Thoracic aorta (tissue), 2 donors: ENCODE data around the gene MGLL. TPM values are rescaled to one million over a fixed set of nuclear protein-coding genes. Genes with fewer than 3 reads are reported as not detected.

Experiments used
- ATAC-seq: fragments of 150-250 bp; one replicate; pipeline ENCODE4 v1.8.0; 2017; ENCODE audit warnings: low read depth; ENCODE audit not compliant: insufficient number of reproducible peaks, low FRiP score
- DNase-seq: peaks from one replicate; pipeline ENCODE4 v3.0.0-alpha.2; 2020; ENCODE audit warnings: low spot score
- H3K27ac ChIP-seq, 2 donors: fragments of 200-600 bp; sonication (generic); 1 replicate in 1 of 2; 2 replicates in 1 of 2; pipeline ENCODE4 v1.5.1; 2016; ENCODE audit warnings: mild to moderate bottlenecking in 2 of 2, moderate library complexity in 2 of 2
- H3K27me3 ChIP-seq: fragments of 200-600 bp; sonication (generic); replicated peaks from 2 replicates; pipeline ENCODE4 v1.6.0; 2016; ENCODE audit warnings: mild to moderate bottlenecking; ENCODE audit not compliant: insufficient read depth
- H3K36me3 ChIP-seq: fragments of 200-600 bp; sonication (generic); one replicate; pipeline ENCODE4 v1.5.1; 2016
- H3K4me1 ChIP-seq, 2 donors: fragments of 200-600 bp; sonication (generic); 1 replicate in 1 of 2; 2 replicates in 1 of 2; pipeline versions ENCODE4 v1.5.1 to v1.6.0; 2016; ENCODE audit warnings: low read depth in 2 of 2, mild to moderate bottlenecking in 1 of 2; ENCODE audit not compliant: control insufficient read depth in 1 of 2
- H3K4me3 ChIP-seq: fragments of 200-600 bp; sonication (generic); 2 replicates; pipeline ENCODE4 v1.5.1; 2016; ENCODE audit warnings: mild to moderate bottlenecking
- H3K9me3 ChIP-seq: fragments of 200-600 bp; sonication (generic); 2 replicates; pipeline ENCODE4 v1.5.1; 2016
- total RNA-seq, 2 donors: library from RNA; depleted of rRNA; stranded (reverse); fragments of >200 nt; gene quantifications; one replicate each; pipeline versions ENCODE4 v1.1.0 to v1.2.3, GENCODE V29; 2016
- TF ChIP-seq, protein P1 (sequence below): fragments of 200-600 bp; sonication (generic); IDR thresholded peaks from one replicate; pipeline ENCODE4 v1.5.1; 2019; ENCODE audit warnings: antibody characterized with exemption

Gene MGLL
- total RNA-seq, 2 donors from 2014 or later: 57.6 to 71.8 TPM

DNA sequence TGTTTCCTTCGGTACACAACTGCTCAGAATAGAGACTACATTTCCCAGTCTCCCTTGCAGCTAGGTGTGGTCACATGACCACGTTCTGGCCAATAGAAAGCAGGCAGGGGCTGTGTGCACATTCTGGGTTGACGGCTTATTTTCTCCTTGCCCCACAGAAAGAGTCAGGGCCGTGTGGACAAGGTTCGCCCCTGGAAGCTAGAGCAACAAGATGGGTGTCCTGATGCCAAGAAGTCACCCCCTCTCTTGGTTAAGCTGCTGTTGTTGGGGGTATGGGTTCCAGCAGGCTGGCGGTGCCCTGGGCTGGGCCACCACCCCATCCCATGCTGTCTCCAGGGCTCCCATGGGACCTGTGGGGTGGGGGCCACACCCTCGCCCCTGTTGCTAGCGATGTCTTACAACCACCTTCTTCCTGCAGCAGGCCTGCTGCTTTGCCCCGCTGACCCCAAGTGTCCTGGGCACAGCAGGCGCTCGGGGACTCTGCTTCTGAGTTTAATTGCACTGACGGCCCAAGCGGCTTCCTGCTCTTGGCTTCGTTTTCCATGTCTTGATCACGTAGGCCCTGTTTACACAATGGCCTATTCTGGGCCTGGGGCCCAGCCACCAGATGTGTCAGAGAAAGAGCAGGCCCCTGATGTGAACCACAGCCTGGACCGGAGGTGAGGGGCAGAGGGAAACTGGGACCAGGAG lies 124.6 kb downstream of the MGLL start:
- Histone ChIP-seq H3K27ac (peak overlapping the region; percentile 90 to 94), H3K9me3 (no peaks in the 10 kb centered on the region), H3K36me3 (no peaks in the 10 kb centered on the region), H3K4me3 (peak overlapping the region; percentile 51), H3K4me1 (peaks cover 33 to 63% of the 10 kb centered on the region in 2 donors), H3K27me3 (no peaks in the 10 kb centered on the region)
- TF ChIP-seq, protein P1, sequence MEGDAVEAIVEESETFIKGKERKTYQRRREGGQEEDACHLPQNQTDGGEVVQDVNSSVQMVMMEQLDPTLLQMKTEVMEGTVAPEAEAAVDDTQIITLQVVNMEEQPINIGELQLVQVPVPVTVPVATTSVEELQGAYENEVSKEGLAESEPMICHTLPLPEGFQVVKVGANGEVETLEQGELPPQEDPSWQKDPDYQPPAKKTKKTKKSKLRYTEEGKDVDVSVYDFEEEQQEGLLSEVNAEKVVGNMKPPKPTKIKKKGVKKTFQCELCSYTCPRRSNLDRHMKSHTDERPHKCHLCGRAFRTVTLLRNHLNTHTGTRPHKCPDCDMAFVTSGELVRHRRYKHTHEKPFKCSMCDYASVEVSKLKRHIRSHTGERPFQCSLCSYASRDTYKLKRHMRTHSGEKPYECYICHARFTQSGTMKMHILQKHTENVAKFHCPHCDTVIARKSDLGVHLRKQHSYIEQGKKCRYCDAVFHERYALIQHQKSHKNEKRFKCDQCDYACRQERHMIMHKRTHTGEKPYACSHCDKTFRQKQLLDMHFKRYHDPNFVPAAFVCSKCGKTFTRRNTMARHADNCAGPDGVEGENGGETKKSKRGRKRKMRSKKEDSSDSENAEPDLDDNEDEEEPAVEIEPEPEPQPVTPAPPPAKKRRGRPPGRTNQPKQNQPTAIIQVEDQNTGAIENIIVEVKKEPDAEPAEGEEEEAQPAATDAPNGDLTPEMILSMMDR: no peak
- ATAC-seq (peak; percentile 62), DNase-seq (peak; percentile 70)

DNA sequence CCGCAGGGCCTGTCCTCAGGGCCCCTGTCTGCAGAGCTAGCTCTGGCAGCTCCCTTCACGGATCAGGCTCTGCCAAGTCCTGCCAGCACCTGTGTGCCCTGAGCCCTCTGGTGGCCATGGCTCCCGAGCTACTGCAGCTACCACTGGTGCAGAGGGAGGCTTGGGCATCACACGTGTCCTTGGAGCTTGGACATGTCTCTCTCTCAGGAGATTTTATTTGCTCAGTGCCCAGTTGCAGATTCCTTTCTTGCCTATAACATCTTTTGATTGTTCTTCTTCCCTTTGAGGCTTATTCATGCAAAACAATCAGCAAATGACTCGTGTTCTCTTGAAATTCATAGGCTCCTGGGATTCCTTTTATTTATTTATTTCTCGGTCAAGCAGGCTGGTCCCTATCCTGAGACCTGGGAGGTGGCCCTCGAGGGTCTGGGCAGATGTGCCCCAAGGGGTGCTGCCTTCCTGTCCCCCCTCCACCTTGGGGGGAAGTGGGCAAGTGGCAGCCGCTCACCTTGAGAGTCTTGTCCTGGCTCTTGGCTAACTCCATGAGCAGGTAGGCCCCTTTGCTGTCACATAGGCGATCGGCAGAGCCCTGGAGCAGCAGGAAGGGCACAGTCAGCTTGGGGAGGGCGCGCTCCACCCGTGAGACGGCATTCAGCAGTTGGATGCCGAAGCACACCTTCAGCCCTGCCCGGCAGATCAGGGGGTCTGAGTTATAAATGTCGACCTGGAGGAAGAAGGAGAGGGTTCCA lies 127.7 kb downstream of the MGLL start:
- no peaks in the 10 kb centered on the region for H3K9me3 ChIP-seq
- H3K36me3 ChIP-seq: no peaks in the 10 kb centered on the region
- no peaks in the 10 kb centered on the region for H3K27me3 ChIP-seq
- ATAC-seq (no peak), DNase-seq (no peak)
- H3K27ac ChIP-seq: no peak overlapping the region
- H3K4me1 ChIP-seq: peaks cover 33 to 56% of the 10 kb centered on the region in 2 donors
- H3K4me3 ChIP-seq: no peak overlapping the region
- TF ChIP-seq, protein P1: peak; percentile 41

DNA sequence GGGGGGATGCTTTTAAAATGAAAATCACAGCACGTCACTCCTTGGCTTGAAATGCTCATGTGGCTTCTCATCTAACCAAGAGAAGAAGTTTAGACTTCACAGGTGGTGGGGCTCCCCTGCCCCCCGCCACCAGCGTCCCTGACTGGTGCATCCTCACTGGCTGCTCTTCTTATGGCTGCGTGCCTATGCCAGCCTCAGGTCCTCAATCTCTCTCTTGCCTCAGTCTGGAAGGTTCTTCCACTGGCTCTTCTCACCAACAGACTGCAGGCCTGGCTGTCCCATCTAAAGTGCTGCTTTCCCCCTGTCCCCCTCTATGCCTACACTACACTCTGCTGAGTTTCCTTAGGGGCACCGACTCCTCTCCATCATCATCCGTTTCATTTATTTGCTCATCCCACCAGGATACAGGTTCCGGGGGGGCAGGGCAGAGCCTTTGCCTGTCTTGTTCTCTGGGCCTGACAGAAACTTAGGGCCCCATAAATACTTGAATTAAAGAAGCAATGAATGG lies 128.9 kb downstream of the MGLL start:
- no peak for DNase-seq
- no peak overlapping the region for H3K4me3 ChIP-seq
- H3K9me3 ChIP-seq: no peaks in the 10 kb centered on the region
- no peaks in the 10 kb centered on the region for H3K36me3 ChIP-seq
- H3K27me3 ChIP-seq: no peaks in the 10 kb centered on the region
- peaks cover 32 to 56% of the 10 kb centered on the region in 2 donors for H3K4me1 ChIP-seq
- no peak for ATAC-seq
- H3K27ac ChIP-seq: no peak overlapping the region
- TF ChIP-seq, protein P1: no peak

DNA sequence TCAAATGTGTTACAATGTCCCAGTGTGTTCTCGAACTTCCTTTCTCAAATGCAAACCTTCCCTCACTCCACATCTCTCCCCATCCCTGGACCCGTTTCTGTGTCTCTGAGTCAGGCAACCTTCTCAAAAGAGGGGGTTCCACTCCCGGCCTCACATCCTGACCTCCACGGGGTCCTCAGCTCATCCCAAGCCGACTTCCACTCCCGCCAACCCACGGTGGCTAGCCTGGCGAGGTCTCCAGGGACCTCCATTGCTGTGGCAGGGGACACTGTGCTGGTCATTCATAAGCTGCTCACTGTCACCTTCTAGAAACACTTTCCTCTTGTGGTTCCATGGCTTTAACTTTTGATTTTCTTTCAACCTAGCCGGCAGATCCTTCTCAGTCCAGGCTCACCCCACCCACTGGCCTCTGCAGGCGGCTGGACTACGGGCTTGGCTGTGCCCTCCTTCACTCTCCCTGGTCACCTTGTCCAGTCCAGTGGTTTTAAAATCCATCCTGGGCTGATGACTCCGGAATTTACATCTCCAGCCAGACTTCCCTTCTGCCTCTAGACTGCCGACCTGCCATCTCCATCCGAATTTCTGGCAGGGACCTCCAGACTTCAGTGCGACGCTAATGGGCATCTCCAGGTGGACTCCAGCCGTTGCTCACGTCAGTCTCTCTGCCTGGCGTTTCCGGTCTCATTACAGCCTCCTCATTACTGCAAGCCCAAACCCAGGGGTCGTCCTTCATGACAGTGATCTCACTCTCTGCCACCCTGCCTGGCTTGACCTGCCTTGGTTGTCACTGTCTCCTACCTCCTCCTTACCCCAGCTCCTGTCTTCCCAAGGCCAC lies 129.6 kb downstream of the MGLL start:
- no peak overlapping the region for H3K4me3 ChIP-seq
- DNase-seq (no peak), ATAC-seq (no peak)
- no peaks in the 10 kb centered on the region for H3K36me3 ChIP-seq
- peaks cover 28 to 56% of the 10 kb centered on the region in 2 donors for H3K4me1 ChIP-seq
- no peak overlapping the region for H3K27ac ChIP-seq
- H3K9me3 ChIP-seq: no peaks in the 10 kb centered on the region
- H3K27me3 ChIP-seq: no peaks in the 10 kb centered on the region
- TF ChIP-seq, protein P1: no peak
